Superior temporal gyrus (tissue), 1 donor: Measurements from ENCODE around the gene GTSE1.

Experiments used
- DNase-seq: peaks from one replicate; pipeline ENCODE4 v3.0.0-alpha.2; 2016; ENCODE audit errors: extremely low spot score

Gene GTSE1

DNA sequence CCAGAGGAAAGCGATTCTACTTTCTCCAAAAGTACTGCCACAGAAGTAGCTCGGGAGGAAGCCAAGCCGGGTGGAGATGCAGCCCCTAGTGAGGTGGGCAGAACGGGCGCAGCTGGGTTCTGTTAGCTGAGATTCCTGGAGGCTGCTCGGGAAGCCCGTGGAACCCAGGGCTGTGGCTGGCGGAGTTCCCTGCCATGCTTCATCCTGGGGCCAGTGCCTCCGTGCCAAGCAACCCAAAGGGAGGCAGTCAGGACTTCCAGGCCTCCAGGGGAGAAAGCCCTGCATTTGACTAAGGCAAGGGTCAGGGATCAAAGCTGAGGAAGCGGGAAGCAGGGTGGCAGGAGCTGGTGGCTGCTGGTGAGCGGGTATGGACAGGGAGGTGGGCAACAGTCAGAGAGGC lies 32.1 kb downstream of the GTSE1 start:
- no peak for DNase-seq

DNA sequence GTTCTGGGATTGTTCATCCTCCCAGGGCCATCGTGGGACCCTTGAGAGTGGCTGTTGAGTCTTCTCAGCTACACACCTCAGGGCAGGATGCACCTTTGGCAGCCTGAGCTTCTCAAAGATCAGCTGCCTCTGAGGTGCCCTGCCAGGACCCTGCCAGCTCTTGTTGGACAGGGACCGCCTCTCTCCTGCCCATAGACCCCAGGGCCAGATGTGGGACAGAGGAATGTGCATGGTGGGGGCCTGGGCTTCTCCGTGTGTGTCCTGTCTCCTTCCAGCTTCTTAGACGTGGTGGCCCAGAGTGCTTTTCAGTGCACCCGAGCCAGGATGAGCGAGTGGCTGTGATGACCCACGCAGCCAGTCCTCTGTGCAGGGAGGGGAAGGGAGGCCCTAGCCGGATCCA lies 32.9 kb downstream of the GTSE1 start:
- DNase-seq, result no peak

DNA sequence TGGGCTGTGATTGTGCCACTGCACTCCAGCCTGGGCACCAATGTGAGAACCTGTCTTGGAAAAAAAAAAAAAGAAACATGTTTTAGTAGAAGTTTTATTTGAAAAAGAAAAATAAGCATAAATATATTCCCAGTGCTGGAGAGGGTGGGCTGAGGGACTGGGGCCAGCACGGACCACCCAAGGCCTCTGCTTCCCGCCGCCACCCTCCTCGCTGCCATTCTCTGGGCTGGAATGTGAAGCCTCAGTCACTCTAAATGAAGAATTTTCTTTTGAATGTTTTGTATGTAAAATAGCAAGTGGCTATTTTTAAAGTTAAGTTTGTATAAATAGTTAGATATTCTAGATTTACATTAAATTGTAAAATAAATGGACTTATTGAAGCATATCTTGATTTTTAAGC lies 33.8 kb downstream of the GTSE1 start:
- no peak for DNase-seq

DNA sequence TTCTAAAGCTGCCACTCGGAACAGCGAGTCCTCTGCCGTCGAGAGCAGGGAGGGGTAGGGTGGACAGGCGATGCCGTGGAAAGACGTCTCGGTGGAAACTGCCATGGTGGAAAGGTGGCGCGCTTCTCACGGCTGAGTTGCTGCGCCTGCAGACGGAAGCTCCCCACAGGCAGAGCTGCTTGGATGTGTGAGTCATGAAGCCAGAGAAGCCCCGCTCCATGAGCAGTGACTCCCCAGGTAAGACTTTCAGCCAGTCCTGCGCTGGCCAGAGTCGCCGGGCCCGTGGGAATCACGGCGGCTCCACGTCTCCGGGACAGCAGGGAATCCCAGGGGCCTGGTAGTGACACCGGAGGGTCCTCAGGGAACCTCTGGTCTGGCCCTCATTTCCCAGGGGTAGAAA lies 34.8 kb downstream of the GTSE1 start:
- DNase-seq, result no peak

DNA sequence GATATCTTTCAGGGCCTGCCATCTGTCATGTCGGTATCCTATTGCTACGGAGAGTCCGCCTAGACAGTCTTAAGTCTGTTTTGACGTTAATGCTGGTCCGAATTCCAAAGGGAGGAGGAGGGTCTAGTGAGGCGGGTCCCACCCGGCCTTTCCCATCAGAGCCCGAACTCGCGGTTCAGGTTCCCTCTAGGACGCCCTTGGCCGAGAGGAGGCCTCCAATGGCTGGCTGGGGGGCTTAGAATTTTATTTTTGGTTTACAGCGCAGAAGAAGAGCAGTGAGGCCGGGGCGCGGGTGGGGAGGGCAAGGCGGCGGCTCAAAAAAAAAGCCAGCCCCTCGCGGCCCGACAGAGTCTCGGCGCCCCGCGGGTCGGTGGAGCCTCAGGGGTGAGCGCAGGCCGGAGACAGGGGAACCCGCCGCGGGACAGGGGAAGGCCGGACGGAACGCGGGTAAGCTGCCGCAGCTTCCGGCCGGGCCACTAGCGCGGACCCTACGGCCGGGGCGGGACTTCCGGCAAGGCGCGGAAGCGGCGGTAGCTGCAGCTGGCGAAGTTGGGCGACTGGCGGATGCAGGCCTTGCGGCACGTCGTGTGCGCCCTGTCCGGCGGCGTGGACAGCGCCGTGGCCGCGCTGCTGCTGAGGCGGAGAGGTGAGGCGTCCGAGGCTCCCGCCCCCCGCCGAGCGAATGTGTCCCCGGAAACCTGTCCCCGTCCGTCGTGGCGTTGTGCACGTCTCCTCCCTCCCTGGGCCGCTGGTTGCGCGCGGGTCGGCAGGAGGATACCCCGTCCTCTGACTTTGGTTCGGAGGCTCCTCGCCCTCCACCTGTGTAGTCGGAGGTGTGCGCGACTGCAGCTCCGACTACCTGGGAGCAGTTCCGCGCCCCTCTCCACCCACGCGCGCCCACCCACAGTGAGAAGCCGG lies 38.8 kb downstream of the GTSE1 start, which contains the start of gene TRMU:
Gene TRMU, plus strand, starts transcription at position 514 of the 918 bp plus-strand sequence. Its CDS starts 51 bp downstream, at position 565.
- DNase-seq, result peak; percentile 86

DNA sequence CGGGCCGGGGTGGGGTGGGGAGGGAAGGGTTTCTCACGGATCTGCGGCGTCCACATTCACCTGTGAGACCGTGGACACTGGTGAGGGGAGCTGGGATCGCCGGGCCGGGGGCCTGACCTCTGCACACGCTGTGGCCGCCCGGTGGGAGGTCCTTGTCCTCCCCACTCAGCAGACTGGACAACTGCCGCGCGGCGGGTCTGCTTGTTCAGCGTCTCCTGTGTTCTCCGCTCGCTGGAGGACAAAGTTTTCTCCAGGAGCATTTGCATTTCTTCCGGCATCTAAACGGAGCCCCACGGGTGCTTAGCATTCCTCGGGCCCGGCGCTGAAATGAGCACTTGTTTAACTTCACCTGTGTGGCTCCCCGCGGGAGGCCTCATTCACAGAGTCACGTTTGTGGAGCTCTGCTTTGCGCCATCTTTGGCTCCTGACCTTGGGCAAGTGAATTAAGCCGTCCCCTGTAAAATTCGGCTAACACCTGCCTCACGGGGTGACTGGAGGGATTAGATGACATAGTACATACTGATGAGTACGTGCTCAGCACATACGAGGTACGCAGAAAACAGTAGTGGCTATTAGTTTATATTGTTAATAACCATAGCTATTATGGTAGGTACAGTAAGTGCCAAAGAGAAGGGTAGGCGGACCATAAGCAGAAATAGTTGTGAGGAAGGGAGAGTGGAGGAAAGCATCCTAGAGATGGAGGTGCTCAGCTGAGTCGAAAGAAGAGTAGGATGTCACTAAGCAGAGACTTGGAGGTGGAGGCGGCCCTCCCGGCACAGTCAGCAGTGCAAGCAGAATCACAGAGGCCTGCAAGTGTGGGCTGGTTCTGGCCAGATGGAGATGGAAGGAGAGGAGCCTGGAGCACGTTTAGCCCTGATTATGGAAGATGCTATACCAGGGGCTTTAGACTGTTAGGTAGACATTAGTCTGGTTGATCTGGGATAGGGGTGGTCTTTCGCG lies 39.7 kb downstream of the GTSE1 start:
- DNase-seq, result no peak

DNA sequence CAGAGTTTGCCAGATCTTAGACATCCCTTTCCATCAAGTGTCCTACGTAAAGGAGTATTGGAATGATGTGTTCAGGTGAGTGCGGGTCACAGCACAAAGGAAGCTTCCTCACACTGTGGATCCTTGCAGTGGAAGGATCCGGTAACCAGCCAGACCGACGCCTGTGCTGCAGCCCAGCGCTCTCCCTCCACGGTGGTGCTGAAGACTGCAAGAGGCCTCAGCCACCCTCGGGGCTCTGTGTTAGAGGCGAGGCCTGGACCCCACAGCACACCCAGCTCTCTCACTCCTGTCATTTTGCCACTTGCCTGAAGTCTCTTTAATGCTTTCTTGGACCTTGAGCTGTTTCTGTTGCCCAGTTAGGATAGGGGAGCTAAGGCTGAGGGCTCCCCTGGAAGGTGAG lies 41.2 kb downstream of the GTSE1 start:
- DNase-seq, result no peak

DNA sequence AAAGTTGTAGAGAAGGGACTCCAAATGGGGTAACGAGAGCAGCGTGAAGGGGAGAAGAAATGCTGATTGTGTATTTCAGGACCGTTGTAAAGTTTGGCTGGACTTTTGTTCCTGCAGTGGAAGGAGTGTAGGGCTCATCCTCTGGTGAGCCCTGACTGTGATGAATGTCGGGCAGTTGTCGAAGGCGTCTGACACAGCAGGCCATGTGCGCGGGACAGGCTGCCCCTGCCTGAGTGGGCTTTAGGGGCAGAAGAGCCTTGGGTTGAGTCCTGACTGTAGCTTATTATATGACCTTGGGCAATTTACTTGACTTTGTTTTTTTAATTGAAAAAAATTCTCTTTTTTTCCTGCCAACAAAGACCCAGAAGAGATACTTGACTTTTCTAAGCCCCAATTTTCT lies 42.0 kb downstream of the GTSE1 start:
- no peak for DNase-seq

DNA sequence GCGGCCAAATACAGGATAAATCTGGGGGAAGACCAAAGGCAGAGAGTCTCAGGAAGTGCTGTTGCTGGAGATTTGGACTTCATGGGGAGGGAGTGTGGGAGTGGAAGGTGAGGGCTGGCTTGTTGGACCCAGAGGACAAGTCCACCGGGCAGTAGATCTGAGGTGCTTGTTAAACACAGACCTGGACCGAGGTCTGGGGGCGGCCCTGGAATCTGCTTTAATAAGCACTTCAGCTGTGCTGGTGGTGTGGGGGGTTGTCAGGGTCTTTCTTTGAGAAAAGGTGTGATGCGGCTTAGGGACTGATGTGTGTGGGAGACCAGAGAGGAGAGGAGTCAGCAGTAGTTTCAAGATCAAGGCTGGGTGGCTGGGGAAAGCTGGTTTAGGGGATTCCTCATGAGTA lies 43.3 kb downstream of the GTSE1 start:
- no peak for DNase-seq

DNA sequence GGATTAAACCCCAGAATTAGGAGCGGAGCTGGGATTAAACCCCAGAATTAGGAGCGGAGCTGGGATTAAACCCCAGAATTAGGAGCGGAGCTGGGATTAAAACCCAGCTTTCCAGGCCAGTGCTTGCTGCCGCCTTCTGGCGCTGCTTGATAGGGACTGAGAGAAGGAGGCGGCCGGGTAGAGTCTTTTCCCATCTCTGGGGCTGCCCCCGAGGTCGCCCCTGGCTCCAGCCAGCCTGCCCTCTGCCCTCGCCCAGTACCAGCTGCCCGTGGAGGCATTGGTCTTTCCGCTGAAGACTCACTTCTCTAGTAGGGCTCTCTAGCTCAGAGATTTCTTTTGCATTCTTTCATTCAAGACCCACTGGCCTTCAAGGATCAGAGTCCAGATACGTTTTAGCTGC lies 44.0 kb downstream of the GTSE1 start:
- no peak for DNase-seq

DNA sequence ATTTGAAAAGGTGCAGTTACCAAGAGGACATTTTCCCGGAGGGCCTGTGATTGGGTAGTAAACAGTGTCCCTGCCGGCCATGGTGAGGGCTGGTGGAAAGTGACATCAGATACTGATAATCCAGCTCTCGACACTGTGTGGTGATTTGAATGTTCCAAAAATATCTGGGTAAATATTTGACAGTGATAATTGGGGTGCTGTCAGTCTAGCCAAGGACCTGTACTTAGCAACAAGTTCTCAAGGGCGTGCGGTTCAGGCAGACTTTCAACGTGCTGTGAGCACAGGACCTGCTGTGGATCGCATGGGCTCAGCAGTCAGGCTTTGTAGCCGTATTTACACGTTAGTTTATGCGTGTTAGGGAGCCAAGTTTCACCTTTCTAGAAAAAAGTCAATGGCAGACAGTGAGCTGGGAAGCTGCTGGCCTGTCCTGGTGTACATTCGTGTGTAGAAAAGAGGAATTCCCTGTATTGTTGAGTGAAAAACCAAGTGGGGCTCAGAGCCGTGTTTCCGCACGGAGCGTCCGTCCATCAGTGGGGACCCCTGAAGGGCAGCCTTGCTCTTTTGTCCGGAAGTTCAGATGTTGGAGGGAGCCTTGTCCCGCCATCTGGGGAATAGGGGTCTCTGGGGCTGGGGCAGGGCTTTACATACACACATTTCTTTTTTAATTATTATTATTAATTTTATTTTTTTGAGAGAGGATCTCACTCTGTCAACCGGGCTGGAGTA lies 50.2 kb downstream of the GTSE1 start:
- no peak for DNase-seq

DNA sequence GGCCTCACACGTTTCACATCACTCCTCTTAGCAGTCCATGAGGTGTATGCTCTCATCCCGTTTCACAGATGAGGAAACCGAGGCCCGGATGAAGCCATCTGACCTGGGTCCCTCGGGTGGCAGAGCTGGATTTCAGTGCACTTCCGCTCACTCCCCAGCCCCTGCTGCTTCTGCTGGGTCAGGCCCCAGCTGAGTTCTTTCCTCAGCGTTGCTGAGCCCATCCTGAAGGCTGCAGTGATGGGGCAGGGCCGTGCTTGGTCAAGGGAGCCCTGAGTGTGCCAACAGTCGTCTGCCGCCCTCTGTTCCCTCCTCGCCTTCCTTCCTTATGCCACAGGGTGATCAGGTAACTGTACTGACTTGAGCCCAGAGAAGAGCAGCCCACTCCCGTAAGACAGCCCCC lies 51.0 kb downstream of the GTSE1 start:
- no peak for DNase-seq

DNA sequence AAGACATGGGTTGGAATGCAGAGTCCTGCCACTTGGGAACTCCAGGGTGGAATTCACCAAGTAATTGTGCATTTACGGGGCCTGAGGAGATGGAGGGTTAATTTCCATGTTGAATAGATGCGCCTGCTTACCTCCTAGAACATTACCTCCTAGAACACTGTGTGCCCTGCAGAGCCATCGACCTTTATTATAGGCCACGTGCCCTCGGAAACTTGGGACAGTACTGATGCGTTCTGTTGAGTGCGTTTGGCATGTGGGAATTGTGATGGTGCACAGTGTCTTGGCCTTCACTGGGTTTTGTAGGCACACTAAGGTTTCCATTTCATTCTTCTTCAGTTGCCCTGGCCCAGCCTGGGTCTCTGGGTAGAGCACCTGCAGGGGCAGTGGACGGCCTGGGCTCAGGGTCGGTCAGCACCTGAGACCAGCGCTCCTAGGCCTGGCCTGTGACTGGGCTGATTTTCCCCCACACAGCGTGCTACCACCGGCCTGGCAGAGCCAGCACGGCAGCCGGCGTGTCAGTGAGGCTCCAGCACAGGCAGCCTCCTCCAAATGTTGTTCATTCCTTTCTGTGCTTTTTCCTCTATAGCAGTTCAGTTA lies 51.5 kb downstream of the GTSE1 start:
- no peak for DNase-seq

DNA sequence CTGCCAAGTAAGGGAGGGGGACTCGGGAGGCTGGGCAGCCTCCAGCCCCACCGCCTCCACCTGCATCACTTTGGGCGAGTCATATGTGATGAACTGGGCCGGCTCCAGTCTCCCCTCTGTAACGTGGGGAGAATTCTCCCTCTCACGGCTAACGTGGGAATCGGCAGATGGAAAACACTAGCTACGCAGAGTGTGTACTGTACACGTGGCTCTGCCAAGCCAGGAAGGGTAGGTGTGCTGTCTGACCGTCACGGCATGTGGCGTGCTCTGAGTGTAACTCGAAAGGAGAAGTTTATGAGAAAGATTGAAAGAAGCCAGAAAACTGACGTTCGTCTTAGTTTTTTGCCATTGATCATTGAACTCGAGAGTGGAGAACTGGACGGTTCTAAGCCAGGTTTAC lies 52.6 kb downstream of the GTSE1 start:
- DNase-seq, result peak; percentile 15

DNA sequence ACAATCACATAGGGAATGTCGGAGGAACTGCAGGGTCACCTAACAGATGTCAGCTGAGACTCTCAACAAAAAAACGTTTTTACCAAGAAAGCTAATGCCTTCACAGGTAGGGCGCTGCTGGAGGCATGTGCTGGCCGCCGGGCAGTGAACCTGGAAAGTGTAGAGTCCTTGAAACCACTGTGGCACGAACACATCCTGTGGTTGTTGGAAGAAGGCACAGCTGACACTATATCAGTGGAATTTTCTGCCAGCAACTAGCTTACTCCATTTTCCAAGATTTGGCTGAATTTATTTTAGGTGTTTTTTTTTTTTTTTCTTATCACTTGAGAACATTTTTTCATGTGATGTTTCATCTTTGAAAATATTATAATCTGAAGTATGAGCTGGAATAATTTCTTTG lies 53.0 kb downstream of the GTSE1 start:
- no peak for DNase-seq

DNA sequence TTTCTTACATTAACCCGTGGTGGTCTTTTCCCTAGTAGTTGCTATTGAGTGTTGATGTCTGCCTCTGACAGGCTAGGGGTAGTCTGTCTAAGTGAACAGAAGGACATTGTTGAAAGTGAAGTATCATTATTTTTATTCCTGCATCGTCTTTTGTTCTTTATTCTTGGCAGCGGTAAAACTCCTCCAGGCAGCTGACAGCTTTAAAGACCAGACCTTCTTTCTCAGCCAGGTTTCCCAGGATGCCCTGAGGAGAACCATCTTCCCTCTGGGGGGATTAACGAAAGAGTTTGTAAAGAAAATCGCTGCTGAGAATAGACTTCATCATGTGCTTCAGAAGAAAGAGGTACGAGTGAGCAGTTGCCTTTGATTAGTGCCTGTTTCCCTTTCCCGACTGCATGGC lies 53.5 kb downstream of the GTSE1 start:
- peak; percentile 25 for DNase-seq

DNA sequence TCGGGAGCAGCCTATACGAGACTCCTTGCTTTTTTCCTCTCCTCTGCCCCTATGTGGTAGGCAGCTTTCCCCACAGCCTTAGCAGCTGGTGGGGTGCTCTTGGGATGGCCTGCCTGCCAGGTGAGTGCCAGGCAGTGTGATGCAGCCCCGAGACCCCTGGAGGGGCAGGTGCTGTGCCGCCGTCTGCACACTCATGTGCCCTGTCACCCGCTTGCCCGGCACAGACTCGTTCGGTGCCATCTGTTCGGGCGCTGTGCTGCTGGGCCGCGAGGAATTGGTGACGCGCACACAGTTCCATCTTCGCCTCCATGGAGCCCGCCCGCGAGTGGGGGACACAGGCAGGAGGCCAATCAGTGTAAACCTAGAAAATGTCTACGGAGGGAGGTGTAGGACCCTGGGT lies 54.0 kb downstream of the GTSE1 start:
- DNase-seq, result no peak

DNA sequence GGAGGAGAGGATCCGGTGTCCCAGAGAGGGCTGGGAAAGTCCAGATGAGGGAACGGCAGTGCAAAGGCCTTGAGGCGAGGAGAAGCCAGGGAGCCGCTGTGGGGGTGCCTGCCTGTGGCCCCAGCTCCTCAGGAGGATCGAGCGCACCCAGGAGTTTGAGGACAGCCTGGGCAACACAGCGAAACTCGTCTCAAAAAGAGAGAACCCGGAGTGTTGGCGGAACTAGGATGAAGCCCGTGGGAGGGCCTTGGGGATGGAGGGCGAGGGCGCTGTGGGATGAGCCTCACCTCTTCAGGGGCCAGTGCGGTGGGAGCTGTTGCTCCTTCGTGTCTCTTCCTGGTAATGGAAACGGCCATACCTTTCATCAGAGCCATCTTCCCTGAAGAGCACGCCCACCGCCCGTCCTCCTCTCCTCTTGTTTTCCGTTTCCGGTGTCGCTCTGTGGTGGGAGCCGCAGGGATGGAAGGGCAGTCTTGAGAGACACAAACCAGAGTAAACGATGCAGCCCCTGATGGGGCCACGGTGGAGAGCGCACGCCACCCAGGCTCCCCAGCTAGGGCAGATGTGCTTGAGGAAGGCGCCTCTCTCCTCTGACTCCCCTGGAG lies 54.6 kb downstream of the GTSE1 start:
- no peak for DNase-seq

DNA sequence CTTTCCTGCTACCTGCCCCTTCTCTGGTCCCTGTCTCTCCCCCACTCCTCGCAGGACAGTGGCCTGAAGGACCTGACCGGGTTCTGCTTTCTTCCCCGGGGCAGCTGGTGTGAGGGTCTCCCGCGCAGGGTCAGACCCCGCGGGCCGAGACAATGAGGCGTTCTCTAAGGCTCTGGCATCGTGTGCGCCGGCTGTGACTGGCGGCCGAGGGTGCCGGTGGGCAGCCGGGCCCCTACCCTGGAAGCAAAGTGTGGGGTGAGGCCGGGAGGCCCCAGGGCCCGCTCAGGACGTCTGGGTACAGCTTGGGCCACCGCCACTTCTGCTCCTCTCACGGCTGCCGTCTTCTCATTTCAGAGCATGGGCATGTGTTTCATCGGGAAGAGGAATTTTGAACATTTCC lies 55.1 kb downstream of the GTSE1 start:
- DNase-seq, result no peak

DNA sequence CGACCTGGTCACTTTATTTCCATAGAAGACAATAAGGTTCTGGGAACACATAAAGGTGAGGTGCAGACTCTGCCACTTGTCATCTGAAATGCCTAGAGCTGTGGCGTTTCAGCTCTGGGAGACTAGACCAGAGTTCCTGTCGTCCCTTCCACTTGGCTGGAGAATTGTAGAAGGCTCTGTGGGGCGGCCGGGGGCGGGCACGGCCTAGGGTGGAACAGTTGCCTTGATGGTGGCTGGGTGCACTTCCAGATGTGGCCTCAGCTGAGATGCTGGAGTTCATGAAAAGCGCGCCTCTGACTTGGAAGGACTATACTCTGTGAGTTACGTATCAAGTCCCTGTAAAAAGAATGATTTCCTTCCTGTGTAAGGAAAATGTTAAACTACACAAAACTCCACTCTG lies 55.6 kb downstream of the GTSE1 start:
- no peak for DNase-seq
